SK-N-SH (cell line): Measurements from ENCODE around the gene MRFAP1L1. TPM values are rescaled to one million over a fixed set of nuclear protein-coding genes. Genes with fewer than 3 reads are reported as not detected.

Source experiments
- CTCF ChIA-PET: fragments of 300-600, 350-600 bp; formaldehyde crosslinking; extraction: SDS; loops from one replicate; lab custom pipeline; 2021; lab: Yijun Ruan, JAX
- POLR2A ChIA-PET: fragments of 350-600 bp; sonication (Branson Sonifier 250); formaldehyde crosslinking; extraction: SDS; loops from one replicate; lab custom pipeline; 2020; ENCODE audit warnings: antibody characterized with exemption, inconsistent platforms; lab: Yijun Ruan, JAX
- DNase-seq: peaks from one replicate; pipeline ENCODE4 v3.0.0; 2012
- H2AFZ ChIP-seq: fragments of 200-600 bp; sonication (generic); 2 replicates; pipeline ENCODE4 v1.8.1; 2016; ENCODE audit warnings: antibody characterized with exemption, mild to moderate bottlenecking, low read depth
- H3F3A ChIP-seq: fragments of 200-600 bp; sonication (generic); replicated peaks from 2 replicates; pipeline ENCODE3; 2016; ENCODE audit warnings: antibody characterized with exemption, mild to moderate bottlenecking; ENCODE audit not compliant: insufficient read depth
- H3K27ac ChIP-seq, 2 experiments: fragments of 200-500 bp in 1 of 2; fragments of 200-600 bp in 1 of 2; sonication (Bioruptor generic) in 1 of 2; sonication (generic), shearing (Covaris generic) in 1 of 2; 2 replicates each; pipeline versions ENCODE4 v1.5.1 to v1.6.1; 2014 to 2016; ENCODE audit warnings: low read depth in 2 of 2, inconsistent platforms in 1 of 2, low read length in 1 of 2, mild to moderate bottlenecking in 1 of 2, mixed read lengths in 1 of 2
- H3K27me3 ChIP-seq: fragments of 200-600 bp; sonication (generic), shearing (Covaris generic); 2 replicates; pipeline ENCODE4 v1.6.1; 2016; ENCODE audit warnings: mixed run types; ENCODE audit not compliant: insufficient read depth
- H3K36me3 ChIP-seq, 2 experiments: fragments of 200-500 bp in 1 of 2; fragments of 200-600 bp in 1 of 2; sonication (Bioruptor generic) in 1 of 2; sonication (generic) in 1 of 2; replicated peaks in 1 of 2; 2 replicates each; pipeline versions ENCODE3 to v1.5.1; 2014 to 2016; ENCODE audit warnings: low read length in 1 of 2, mild to moderate bottlenecking in 1 of 2; ENCODE audit not compliant: insufficient read depth in 2 of 2, control insufficient read depth in 1 of 2
- H3K4me1 ChIP-seq, 2 experiments: fragments of 200-500 bp in 1 of 2; fragments of 200-600 bp in 1 of 2; sonication (Bioruptor generic) in 1 of 2; sonication (generic), shearing (Covaris generic) in 1 of 2; 2 replicates each; pipeline versions ENCODE4 v1.5.1 to v1.6.1; 2014 to 2016; ENCODE audit warnings: low read depth in 1 of 2, low read length in 1 of 2, mixed run types in 1 of 2; ENCODE audit not compliant: insufficient read depth in 2 of 2, control insufficient read depth in 1 of 2
- H3K4me2 ChIP-seq: fragments of 200-600 bp; sonication (generic), shearing (Covaris generic); 2 replicates; pipeline ENCODE4 v1.6.1; 2017; ENCODE audit warnings: mixed run types
- H3K4me3 ChIP-seq, 2 experiments: fragments of 200-500 bp in 1 of 2; fragments of 200-600 bp in 1 of 2; sonication (Bioruptor generic) in 1 of 2; sonication (generic), shearing (Covaris generic) in 1 of 2; 2 replicates each; pipeline versions ENCODE4 v1.5.1 to v1.8.1; 2014 to 2016; ENCODE audit warnings: low read depth in 2 of 2, inconsistent platforms in 1 of 2, low read length in 1 of 2, mild to moderate bottlenecking in 1 of 2, mixed read lengths in 1 of 2, moderate library complexity in 1 of 2
- H3K79me2 ChIP-seq: fragments of 200-600 bp; sonication (generic); 2 replicates; pipeline ENCODE4 v1.8.1; 2017; ENCODE audit warnings: mild to moderate bottlenecking; ENCODE audit not compliant: insufficient read depth
- H3K9ac ChIP-seq: fragments of 200-600 bp; sonication (generic); 2 replicates; pipeline ENCODE4 v1.6.1; 2017; ENCODE audit warnings: mixed run types
- H3K9me2 ChIP-seq: fragments of 200-600 bp; sonication (generic); 2 replicates; pipeline ENCODE4 v1.6.1; 2017; ENCODE audit warnings: mixed run types
- H3K9me3 ChIP-seq: fragments of 200-600 bp; sonication (generic); 2 replicates; pipeline ENCODE4 v1.6.1; 2017; ENCODE audit warnings: mixed run types, mild to moderate bottlenecking, moderate library complexity
- H4K20me1 ChIP-seq: fragments of 200-600 bp; sonication (generic); 2 replicates; pipeline ENCODE4 v1.6.1; 2017; ENCODE audit warnings: mild to moderate bottlenecking, mixed run types; ENCODE audit not compliant: insufficient read depth
- ELF1 ChIP-seq: IDR thresholded peaks from 2 replicates; pipeline ENCODE4 v1.4.0; 2012
- EZH2phosphoT487 ChIP-seq: fragments of 200-600 bp; sonication (generic); IDR thresholded peaks from 2 replicates; pipeline ENCODE4 v1.6.1; 2017; ENCODE audit warnings: low read depth, mixed run types, mild to moderate bottlenecking, antibody characterized with exemption, moderate library complexity, borderline replicate concordance
- FOXJ3 ChIP-seq: sonication (generic); formaldehyde crosslinking; IDR thresholded peaks from 2 replicates; pipeline ENCODE4 v1.5.1; 2020; ENCODE audit warnings: mild to moderate bottlenecking, missing genetic modification reagents
- GATA2 ChIP-seq: sonication (generic); formaldehyde crosslinking; IDR thresholded peaks from 2 replicates; pipeline ENCODE4 v1.5.0; 2020; ENCODE audit warnings: mild to moderate bottlenecking, missing genetic modification reagents
- MEF2A ChIP-seq: IDR thresholded peaks from 2 replicates; pipeline ENCODE4 v1.4.0; 2012; ENCODE audit warnings: low read depth, borderline replicate concordance
- NFIC ChIP-seq: IDR thresholded peaks from 2 replicates; pipeline ENCODE4 v1.4.0; 2012; ENCODE audit warnings: borderline replicate concordance
- NRF1 ChIP-seq: IDR thresholded peaks from 2 replicates; pipeline ENCODE4 v1.6.1; 2012; ENCODE audit warnings: low read depth, mild to moderate bottlenecking, low read length
- PBX3 ChIP-seq: IDR thresholded peaks from 2 replicates; pipeline ENCODE4; 2012
- POLR2AphosphoS5 ChIP-seq: IDR thresholded peaks from 2 replicates; pipeline ENCODE4 v1.6.1; 2012; ENCODE audit warnings: low read depth, low read length
- RCOR1 ChIP-seq: fragments of 150-350 bp; IDR thresholded peaks from 2 replicates; pipeline ENCODE4 v1.6.1; 2017; ENCODE audit warnings: antibody characterized with exemption, low read length
- REST ChIP-seq: IDR thresholded peaks from 2 replicates; pipeline ENCODE4 v1.6.1; 2012; ENCODE audit warnings: mild to moderate bottlenecking, low read depth, low read length, moderate library complexity
- RXRA ChIP-seq: IDR thresholded peaks from 2 replicates; pipeline ENCODE4 v1.4.0; 2012; ENCODE audit warnings: low read depth, mild to moderate bottlenecking, borderline replicate concordance
- SMC3 ChIP-seq: IDR thresholded peaks from 2 replicates; pipeline ENCODE4 v1.6.1; 2012; ENCODE audit warnings: low read depth, low read length, improper control_type of control experiment
- TAF1 ChIP-seq: IDR thresholded peaks from 2 replicates; pipeline ENCODE4 v1.6.1; 2012; ENCODE audit warnings: low read depth, mild to moderate bottlenecking, low read length, moderate library complexity, borderline replicate concordance
- USF2 ChIP-seq: fragments of 150-350 bp; IDR thresholded peaks from 2 replicates; pipeline ENCODE4 v1.6.1; 2017; ENCODE audit warnings: antibody characterized with exemption, low read length, low read depth, borderline replicate concordance
- ZBTB33 ChIP-seq: IDR thresholded peaks from 2 replicates; pipeline ENCODE4 v1.4.0; 2012; ENCODE audit warnings: low read depth, borderline replicate concordance
- WGBS: methylation state at CpG from one replicate; pipeline ENCODE4 v1.1.6; 2017; ENCODE audit warnings: low lambda C conversion rate; 5-methylcytosine and 5-hydroxymethylcytosine counted together
- polyA plus RNA-seq, 3 experiments: library from polyadenylated mRNA; depleted of rRNA; stranded (reverse); fragments of >200 nt; gene quantifications; 2 replicates each; pipeline ENCODE4 v1.2.3, GENCODE V29; 2012
- TF ChIP-seq, protein P1 (sequence below): IDR thresholded peaks from 2 replicates; pipeline ENCODE4 v1.4.0; 2012; ENCODE audit warnings: low read depth

The MRFAP1L1 gene
- polyA plus RNA-seq, 1 of the 3 experiments (the other 2 are of a cell fraction), result 60.3 TPM

DNA sequence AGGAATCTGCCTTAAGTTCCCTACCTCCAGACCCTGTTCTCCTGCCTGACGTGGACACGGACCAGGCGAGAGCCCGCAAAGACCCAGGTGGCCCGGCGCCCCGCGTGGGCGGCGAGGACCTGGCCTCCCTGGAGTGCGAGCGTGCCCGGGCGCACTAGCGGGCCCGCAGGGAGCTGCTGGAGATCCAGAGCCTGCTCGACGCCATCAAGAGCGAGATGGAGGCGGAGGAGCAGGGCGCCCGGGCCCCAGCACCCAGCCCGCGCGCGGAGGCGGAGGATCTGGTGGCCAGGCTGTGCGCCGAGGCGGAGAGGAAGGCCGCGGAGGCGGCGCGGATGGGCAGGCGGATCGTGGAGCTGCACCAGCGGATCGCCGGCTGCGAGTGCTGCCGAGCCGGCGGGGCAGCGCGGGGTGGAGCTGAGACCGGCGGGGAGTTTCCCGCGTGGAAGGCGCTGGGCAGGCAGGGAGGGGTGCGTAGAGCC, 51.0 kb downstream of the MRFAP1L1 start:
- no peak overlapping the region for H3K4me2 ChIP-seq
- H3K79me2 ChIP-seq, result no peaks in the 10 kb centered on the region
- no peak overlapping the region for H3K27ac ChIP-seq
- TF ChIP-seq GATA2 (CRISPR knock-in tag) (no peak), RXRA (no peak), FOXJ3 (CRISPR knock-in tag) (no peak), POLR2AphosphoS5 (no peak), NRF1 (no peak), SMC3 (no peak), EZH2phosphoT487 (no peak), PBX3 (no peak), ZBTB33 (no peak), NFIC (no peak), TAF1 (no peak), MEF2A (no peak)
- TF ChIP-seq, protein P1, sequence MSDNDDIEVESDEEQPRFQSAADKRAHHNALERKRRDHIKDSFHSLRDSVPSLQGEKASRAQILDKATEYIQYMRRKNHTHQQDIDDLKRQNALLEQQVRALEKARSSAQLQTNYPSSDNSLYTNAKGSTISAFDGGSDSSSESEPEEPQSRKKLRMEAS, result no peak
- WGBS, result 89% methylated on average over 32 of the region's 52 CpGs
- H3K4me1 ChIP-seq, result no peaks in the 10 kb centered on the region
- H3K4me3 ChIP-seq, result no peak overlapping the region
- H3K27me3 ChIP-seq, result no peaks in the 10 kb centered on the region
- H3K9me3 ChIP-seq, result no peaks in the 10 kb centered on the region
- H3K9ac ChIP-seq, result no peak overlapping the region
- no peaks in the 10 kb centered on the region for H3F3A ChIP-seq
- H2AFZ ChIP-seq, result no peak overlapping the region
- H4K20me1 ChIP-seq, result no peaks in the 10 kb centered on the region
- H3K9me2 ChIP-seq, result no peaks in the 10 kb centered on the region
- ChIA-PET POLR2A (interaction anchor here (1.1 kb wide), 1 partner anchor 14 kb away, joined by 3 read pairs; no protein-coding TSS in a partner anchor), CTCF (no interaction called here)
- no peak for DNase-seq
- H3K36me3 ChIP-seq, result no peaks in the 10 kb centered on the region

GRCh38 chr4:6658209-6658595, 51.5 kb downstream of the MRFAP1L1 start:
- Histone ChIP-seq H2AFZ (no peak overlapping the region), H3F3A (no peaks in the 10 kb centered on the region), H4K20me1 (no peaks in the 10 kb centered on the region), H3K79me2 (no peaks in the 10 kb centered on the region), H3K9ac (no peak overlapping the region), H3K4me3 (no peak overlapping the region), H3K9me2 (no peaks in the 10 kb centered on the region), H3K4me2 (no peak overlapping the region), H3K4me1 (no peaks in the 10 kb centered on the region), H3K36me3 (no peaks in the 10 kb centered on the region), H3K27me3 (no peaks in the 10 kb centered on the region), H3K9me3 (no peaks in the 10 kb centered on the region), H3K27ac (no peak overlapping the region)
- ChIA-PET POLR2A (no interaction called here), CTCF (interaction anchor here (1.7 kb wide), 1 partner anchor 11 kb away, joined by 3 read pairs; no protein-coding TSS in a partner anchor)
- no peak for DNase-seq
- TF ChIP-seq RCOR1 (no peak), EZH2phosphoT487 (no peak), USF2 (no peak), TAF1 (no peak), POLR2AphosphoS5 (no peak), REST (no peak), ELF1 (no peak)
- whole genome bisulfite sequencing, result 94% methylated on average over 7 of the region's 7 CpGs
